GM23338 (cell line): Measurements from ENCODE around the gene ABHD10. TPM values are rescaled to one million over a fixed set of nuclear protein-coding genes. Genes with fewer than 3 reads are reported as not detected.

Experiments used
- ATAC-seq: fragments of 200-7000 bp; cut with Tn5 transposase; 3 replicates; pipeline ENCODE4 v1.9.1; 2020
- DNase-seq: peaks from one replicate; pipeline ENCODE4 v3.0.0-alpha.2; 2015; ENCODE audit warnings: low spot score
- H2AFZ ChIP-seq: fragments of 200-600 bp; sonication (generic); 2 replicates; pipeline ENCODE4 v1.8.0; 2016; ENCODE audit warnings: antibody characterized with exemption, mild to moderate bottlenecking, moderate library complexity
- H3F3A ChIP-seq: fragments of 200-600 bp; sonication (generic); replicated peaks from 2 replicates; pipeline ENCODE4 v1.8.0; 2017; ENCODE audit warnings: antibody characterized with exemption, mixed run types, low read depth
- H3K27ac ChIP-seq: fragments of 200-600 bp; sonication (generic); 2 replicates; pipeline ENCODE4 v1.6.1; 2016; ENCODE audit warnings: low read depth
- H3K27me3 ChIP-seq: fragments of 200-600 bp; sonication (generic); 2 replicates; pipeline ENCODE4 v1.8.0; 2016; ENCODE audit warnings: mild to moderate bottlenecking, mixed run types, moderate library complexity; ENCODE audit not compliant: insufficient read depth
- H3K36me3 ChIP-seq: fragments of 200-600 bp; sonication (generic); 2 replicates; pipeline ENCODE4 v1.8.0; 2016; ENCODE audit warnings: mild to moderate bottlenecking; ENCODE audit not compliant: insufficient read depth
- H3K4me1 ChIP-seq: fragments of 200-600 bp; sonication (generic); 2 replicates; pipeline ENCODE4 v1.8.0; 2016; ENCODE audit warnings: mild to moderate bottlenecking, moderate library complexity; ENCODE audit not compliant: insufficient read depth
- H3K4me2 ChIP-seq: fragments of 200-600 bp; sonication (generic); 2 replicates; pipeline ENCODE4 v1.7.1; 2017; ENCODE audit warnings: mixed run types
- H3K4me3 ChIP-seq: fragments of 200-600 bp; sonication (generic); 2 replicates; pipeline ENCODE4 v1.6.1; 2016; ENCODE audit warnings: mixed run types
- H3K79me2 ChIP-seq: fragments of 200-600 bp; sonication (generic); replicated peaks from 2 replicates; pipeline ENCODE4 v1.8.0; 2017; ENCODE audit warnings: mild to moderate bottlenecking; ENCODE audit not compliant: insufficient read depth
- H3K9me2 ChIP-seq: fragments of 200-600 bp; sonication (generic); 2 replicates; pipeline ENCODE4 v1.8.0; 2017; ENCODE audit not compliant: insufficient read depth
- H4K20me1 ChIP-seq: fragments of 200-600 bp; sonication (generic); replicated peaks from 2 replicates; pipeline ENCODE4 v1.8.0; 2017; ENCODE audit warnings: mild to moderate bottlenecking; ENCODE audit not compliant: insufficient read depth
- H3K27ac Mint-ChIP-seq: 2 replicates; pipeline ENCODE4 v1.8.0; 2020; ENCODE audit warnings: inconsistent platforms, mild to moderate bottlenecking, moderate library complexity, mixed read lengths
- H3K27me3 Mint-ChIP-seq: 3 replicates; pipeline ENCODE4 v1.8.0; 2022; ENCODE audit warnings: low read depth, mild to moderate bottlenecking, moderate library complexity, mixed read lengths, inconsistent platforms; ENCODE audit not compliant: insufficient read depth, poor library complexity
- H3K36me3 Mint-ChIP-seq: 3 replicates; pipeline ENCODE4 v1.8.0; 2021; ENCODE audit warnings: low read depth, mild to moderate bottlenecking, inconsistent platforms, moderate library complexity, mixed read lengths
- H3K4me1 Mint-ChIP-seq: 3 replicates; pipeline ENCODE4 v1.8.0; 2020; ENCODE audit warnings: mild to moderate bottlenecking, inconsistent platforms, mixed read lengths
- H3K4me3 Mint-ChIP-seq: 3 replicates; pipeline ENCODE4 v1.8.0; 2021; ENCODE audit warnings: moderate library complexity, mild to moderate bottlenecking, inconsistent platforms, mixed read lengths
- H3K9me3 Mint-ChIP-seq: 3 replicates; pipeline ENCODE4 v1.8.0; 2020; ENCODE audit warnings: moderate library complexity, mild to moderate bottlenecking, inconsistent platforms, mixed read lengths
- EZH2 ChIP-seq: fragments of 200-600 bp; sonication (generic); IDR thresholded peaks from one replicate; pipeline ENCODE4 v1.8.0; 2017; ENCODE audit warnings: antibody characterized with exemption, mild to moderate bottlenecking, low read depth; ENCODE audit not compliant: unreplicated experiment
- EZH2phosphoT487 ChIP-seq: fragments of 200-600 bp; sonication (generic); IDR thresholded peaks from one replicate; pipeline ENCODE4 v1.8.1; 2018; ENCODE audit warnings: antibody characterized with exemption; ENCODE audit not compliant: unreplicated experiment
- STAT1 ChIP-seq: IDR thresholded peaks from one replicate; pipeline ENCODE4 v1.6.1; 2016; ENCODE audit warnings: antibody characterized with exemption; ENCODE audit not compliant: unreplicated experiment
- ZNF114 ChIP-seq: fragments of 250-450 bp; sonication (Bioruptor Pico); IDR thresholded peaks from 2 replicates; pipeline ENCODE4 v1.5.0; 2020; ENCODE audit warnings: mild to moderate bottlenecking, moderate library complexity
- polyA plus RNA-seq: library from polyadenylated mRNA; unstranded; fragments of >200 nt; fragmentation: Nextera tagmentation; extraction: Ambion mirVana; gene quantifications from 2 replicates; pipeline ENCODE4 v1.2.1, GENCODE V29; 2016
- total RNA-seq: library from RNA; depleted of rRNA; stranded (reverse); fragments of >200 nt; shearing (Covaris generic); gene quantifications from 2 replicates; pipeline ENCODE4 v1.2.3, GENCODE V29; 2014
- TF ChIP-seq, protein P1 (sequence below): IDR thresholded peaks from 2 replicates; pipeline ENCODE4 v1.6.1; 2016; ENCODE audit warnings: antibody characterized with exemption
- TF ChIP-seq, protein P2 (sequence below): IDR thresholded peaks from one replicate; pipeline ENCODE4 v1.6.1; 2018; ENCODE audit warnings: antibody characterized with exemption; ENCODE audit not compliant: unreplicated experiment
- TF ChIP-seq, protein P3 (sequence below): fragments of 250-450 bp; sonication (Bioruptor Pico); IDR thresholded peaks from 2 replicates; pipeline ENCODE4 v1.5.0; 2020; ENCODE audit warnings: mild to moderate bottlenecking, moderate library complexity

The ABHD10 gene
- total and polyA plus RNA-seq, 2 experiments from 2014 or later: 16.9 to 28.0 TPM

DNA sequence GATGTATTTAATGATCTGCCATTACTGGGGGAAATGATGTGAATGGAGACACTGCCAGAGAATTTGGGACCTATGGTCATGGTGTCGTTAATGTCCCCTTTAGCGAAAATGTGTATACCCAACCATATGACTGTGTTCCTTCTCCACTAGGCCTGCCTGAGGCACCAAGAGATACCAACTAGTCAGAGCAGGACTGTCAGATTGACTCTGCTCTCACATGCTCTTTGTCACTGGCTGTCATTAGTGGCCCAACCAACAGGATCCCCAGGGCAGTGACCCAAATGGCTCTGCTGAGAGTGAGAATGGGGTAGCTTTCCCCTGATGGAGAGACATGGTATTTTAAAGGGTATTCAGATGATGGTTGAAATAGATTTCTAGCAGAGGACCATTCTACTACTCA is 22.7 kb downstream of the ABHD10 start:
- no peak overlapping the region for H3K27ac Mint-ChIP-seq
- peaks cover 22% of the 10 kb centered on the region for H3K4me1 Mint-ChIP-seq
- ATAC-seq (no peak), DNase-seq (no peak)
- H3K79me2 ChIP-seq: no peaks in the 10 kb centered on the region
- TF ChIP-seq, protein P1, sequence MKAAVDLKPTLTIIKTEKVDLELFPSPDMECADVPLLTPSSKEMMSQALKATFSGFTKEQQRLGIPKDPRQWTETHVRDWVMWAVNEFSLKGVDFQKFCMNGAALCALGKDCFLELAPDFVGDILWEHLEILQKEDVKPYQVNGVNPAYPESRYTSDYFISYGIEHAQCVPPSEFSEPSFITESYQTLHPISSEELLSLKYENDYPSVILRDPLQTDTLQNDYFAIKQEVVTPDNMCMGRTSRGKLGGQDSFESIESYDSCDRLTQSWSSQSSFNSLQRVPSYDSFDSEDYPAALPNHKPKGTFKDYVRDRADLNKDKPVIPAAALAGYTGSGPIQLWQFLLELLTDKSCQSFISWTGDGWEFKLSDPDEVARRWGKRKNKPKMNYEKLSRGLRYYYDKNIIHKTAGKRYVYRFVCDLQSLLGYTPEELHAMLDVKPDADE: no peak
- no peak for TF ChIP-seq STAT1
- peaks cover 18% of the 10 kb centered on the region; the same call in 2 of the 3 replicates for H3K36me3 Mint-ChIP-seq
- no peak overlapping the region for H3K4me2 ChIP-seq
- H2AFZ ChIP-seq: no peak overlapping the region
- H3K4me3 Mint-ChIP-seq: no peak overlapping the region
- peaks cover 18% of the 10 kb centered on the region for H3K4me1 ChIP-seq
- peaks cover 5% of the 10 kb centered on the region; the same call in 1 of the 2 replicates for H3K36me3 ChIP-seq
- H4K20me1 ChIP-seq: no peaks in the 10 kb centered on the region; the same call in 1 of the 2 replicates
- H3K9me3 Mint-ChIP-seq: no peaks in the 10 kb centered on the region
- H3K27me3 Mint-ChIP-seq: peaks cover 21% of the 10 kb centered on the region
- no peak overlapping the region for H3K4me3 ChIP-seq
- no peak overlapping the region for H3K27ac ChIP-seq
- H3F3A ChIP-seq: no peaks in the 10 kb centered on the region
- peaks cover 22% of the 10 kb centered on the region for H3K27me3 ChIP-seq
- H3K9me2 ChIP-seq: no peaks in the 10 kb centered on the region

DNA sequence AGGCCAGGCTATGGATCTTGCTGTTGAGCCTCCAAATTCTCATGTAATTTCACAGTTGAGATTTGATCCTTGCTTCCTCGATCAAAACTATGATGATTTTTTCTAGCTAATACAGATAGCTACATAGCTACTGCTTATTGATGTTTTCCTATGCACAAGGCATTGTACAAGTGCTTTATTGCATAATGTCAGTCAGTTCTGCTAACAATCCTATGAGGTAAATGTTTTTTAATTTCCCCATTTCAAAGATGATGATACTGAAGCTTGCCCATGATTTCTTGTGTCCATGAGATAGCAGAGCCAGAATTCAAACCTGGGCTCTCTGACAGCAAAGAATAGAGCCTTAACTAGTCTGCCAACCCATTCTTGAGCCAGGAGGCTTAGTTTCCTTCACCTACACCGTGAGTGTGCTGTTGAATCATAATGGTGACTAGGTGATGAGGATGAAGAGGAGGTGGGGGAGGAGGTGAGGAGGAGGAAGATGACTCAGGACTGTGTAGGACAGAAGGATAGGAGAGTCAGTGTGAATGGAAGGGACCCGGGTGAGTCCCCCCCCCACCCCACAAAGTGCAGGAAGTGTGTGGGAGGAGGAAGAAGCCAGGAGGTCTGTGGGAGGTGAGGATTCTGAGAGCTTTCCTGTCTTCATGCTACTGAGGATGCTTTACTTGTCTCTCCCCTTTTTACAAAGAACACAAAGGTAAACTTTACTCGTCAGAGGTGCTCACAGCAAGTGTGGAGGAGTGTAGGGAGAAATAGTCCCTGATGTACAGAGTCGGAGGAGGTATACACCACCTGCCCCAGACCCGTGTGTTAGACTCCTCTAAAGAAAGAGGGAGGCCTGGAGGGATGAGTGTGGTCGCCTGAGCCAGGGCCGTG is 23.5 kb downstream of the ABHD10 start:
- no peak overlapping the region for H3K4me2 ChIP-seq
- ATAC-seq: no peak
- Mint-ChIP-seq H3K27ac (no peak overlapping the region), H3K9me3 (no peaks in the 10 kb centered on the region), H3K4me1 (peaks cover 22% of the 10 kb centered on the region), H3K27me3 (peaks cover 21% of the 10 kb centered on the region), H3K4me3 (no peak overlapping the region), H3K36me3 (peaks cover 18% of the 10 kb centered on the region; the same call in 2 of the 3 replicates)
- no peak for DNase-seq
- H3K4me1 ChIP-seq: peaks cover 18% of the 10 kb centered on the region
- no peaks in the 10 kb centered on the region; the same call in 1 of the 2 replicates for H4K20me1 ChIP-seq
- no peaks in the 10 kb centered on the region for H3K9me2 ChIP-seq
- peaks cover 5% of the 10 kb centered on the region; the same call in 1 of the 2 replicates for H3K36me3 ChIP-seq
- no peak overlapping the region for H3K27ac ChIP-seq
- H3K4me3 ChIP-seq: no peak overlapping the region
- H3K27me3 ChIP-seq: peaks cover 20% of the 10 kb centered on the region
- H3K79me2 ChIP-seq: no peaks in the 10 kb centered on the region
- H2AFZ ChIP-seq: no peak overlapping the region
- H3F3A ChIP-seq: no peaks in the 10 kb centered on the region
- no peak for TF ChIP-seq EZH2
- TF ChIP-seq, protein P2, sequence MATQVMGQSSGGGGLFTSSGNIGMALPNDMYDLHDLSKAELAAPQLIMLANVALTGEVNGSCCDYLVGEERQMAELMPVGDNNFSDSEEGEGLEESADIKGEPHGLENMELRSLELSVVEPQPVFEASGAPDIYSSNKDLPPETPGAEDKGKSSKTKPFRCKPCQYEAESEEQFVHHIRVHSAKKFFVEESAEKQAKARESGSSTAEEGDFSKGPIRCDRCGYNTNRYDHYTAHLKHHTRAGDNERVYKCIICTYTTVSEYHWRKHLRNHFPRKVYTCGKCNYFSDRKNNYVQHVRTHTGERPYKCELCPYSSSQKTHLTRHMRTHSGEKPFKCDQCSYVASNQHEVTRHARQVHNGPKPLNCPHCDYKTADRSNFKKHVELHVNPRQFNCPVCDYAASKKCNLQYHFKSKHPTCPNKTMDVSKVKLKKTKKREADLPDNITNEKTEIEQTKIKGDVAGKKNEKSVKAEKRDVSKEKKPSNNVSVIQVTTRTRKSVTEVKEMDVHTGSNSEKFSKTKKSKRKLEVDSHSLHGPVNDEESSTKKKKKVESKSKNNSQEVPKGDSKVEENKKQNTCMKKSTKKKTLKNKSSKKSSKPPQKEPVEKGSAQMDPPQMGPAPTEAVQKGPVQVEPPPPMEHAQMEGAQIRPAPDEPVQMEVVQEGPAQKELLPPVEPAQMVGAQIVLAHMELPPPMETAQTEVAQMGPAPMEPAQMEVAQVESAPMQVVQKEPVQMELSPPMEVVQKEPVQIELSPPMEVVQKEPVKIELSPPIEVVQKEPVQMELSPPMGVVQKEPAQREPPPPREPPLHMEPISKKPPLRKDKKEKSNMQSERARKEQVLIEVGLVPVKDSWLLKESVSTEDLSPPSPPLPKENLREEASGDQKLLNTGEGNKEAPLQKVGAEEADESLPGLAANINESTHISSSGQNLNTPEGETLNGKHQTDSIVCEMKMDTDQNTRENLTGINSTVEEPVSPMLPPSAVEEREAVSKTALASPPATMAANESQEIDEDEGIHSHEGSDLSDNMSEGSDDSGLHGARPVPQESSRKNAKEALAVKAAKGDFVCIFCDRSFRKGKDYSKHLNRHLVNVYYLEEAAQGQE: no peak
- TF ChIP-seq, protein P3, sequence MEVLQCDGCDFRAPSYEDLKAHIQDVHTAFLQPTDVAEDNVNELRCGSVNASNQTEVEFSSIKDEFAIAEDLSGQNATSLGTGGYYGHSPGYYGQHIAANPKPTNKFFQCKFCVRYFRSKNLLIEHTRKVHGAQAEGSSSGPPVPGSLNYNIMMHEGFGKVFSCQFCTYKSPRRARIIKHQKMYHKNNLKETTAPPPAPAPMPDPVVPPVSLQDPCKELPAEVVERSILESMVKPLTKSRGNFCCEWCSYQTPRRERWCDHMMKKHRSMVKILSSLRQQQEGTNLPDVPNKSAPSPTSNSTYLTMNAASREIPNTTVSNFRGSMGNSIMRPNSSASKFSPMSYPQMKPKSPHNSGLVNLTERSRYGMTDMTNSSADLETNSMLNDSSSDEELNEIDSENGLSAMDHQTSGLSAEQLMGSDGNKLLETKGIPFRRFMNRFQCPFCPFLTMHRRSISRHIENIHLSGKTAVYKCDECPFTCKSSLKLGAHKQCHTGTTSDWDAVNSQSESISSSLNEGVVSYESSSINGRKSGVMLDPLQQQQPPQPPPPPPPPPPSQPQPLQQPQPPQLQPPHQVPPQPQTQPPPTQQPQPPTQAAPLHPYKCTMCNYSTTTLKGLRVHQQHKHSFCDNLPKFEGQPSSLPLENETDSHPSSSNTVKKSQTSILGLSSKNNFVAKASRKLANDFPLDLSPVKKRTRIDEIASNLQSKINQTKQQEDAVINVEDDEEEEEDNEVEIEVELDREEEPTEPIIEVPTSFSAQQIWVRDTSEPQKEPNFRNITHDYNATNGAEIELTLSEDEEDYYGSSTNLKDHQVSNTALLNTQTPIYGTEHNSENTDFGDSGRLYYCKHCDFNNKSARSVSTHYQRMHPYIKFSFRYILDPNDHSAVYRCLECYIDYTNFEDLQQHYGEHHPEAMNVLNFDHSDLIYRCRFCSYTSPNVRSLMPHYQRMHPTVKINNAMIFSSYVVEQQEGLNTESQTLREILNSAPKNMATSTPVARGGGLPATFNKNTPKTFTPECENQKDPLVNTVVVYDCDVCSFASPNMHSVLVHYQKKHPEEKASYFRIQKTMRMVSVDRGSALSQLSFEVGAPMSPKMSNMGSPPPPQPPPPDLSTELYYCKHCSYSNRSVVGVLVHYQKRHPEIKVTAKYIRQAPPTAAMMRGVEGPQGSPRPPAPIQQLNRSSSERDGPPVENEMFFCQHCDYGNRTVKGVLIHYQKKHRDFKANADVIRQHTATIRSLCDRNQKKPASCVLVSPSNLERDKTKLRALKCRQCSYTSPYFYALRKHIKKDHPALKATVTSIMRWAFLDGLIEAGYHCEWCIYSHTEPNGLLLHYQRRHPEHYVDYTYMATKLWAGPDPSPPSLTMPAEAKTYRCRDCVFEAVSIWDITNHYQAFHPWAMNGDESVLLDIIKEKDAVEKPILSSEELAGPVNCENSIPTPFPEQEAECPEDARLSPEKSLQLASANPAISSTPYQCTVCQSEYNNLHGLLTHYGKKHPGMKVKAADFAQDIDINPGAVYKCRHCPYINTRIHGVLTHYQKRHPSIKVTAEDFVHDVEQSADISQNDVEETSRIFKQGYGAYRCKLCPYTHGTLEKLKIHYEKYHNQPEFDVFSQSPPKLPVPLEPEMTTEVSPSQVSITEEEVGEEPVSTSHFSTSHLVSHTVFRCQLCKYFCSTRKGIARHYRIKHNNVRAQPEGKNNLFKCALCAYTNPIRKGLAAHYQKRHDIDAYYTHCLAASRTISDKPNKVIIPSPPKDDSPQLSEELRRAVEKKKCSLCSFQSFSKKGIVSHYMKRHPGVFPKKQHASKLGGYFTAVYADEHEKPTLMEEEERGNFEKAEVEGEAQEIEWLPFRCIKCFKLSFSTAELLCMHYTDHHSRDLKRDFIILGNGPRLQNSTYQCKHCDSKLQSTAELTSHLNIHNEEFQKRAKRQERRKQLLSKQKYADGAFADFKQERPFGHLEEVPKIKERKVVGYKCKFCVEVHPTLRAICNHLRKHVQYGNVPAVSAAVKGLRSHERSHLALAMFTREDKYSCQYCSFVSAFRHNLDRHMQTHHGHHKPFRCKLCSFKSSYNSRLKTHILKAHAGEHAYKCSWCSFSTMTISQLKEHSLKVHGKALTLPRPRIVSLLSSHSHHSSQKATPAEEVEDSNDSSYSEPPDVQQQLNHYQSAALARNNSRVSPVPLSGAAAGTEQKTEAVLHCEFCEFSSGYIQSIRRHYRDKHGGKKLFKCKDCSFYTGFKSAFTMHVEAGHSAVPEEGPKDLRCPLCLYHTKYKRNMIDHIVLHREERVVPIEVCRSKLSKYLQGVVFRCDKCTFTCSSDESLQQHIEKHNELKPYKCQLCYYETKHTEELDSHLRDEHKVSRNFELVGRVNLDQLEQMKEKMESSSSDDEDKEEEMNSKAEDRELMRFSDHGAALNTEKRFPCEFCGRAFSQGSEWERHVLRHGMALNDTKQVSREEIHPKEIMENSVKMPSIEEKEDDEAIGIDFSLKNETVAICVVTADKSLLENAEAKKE (CRISPR knock-in tag): no peak
- TF ChIP-seq ZNF114 (CRISPR knock-in tag): no peak
- TF ChIP-seq EZH2phosphoT487: no peak
